H1 (cell line): ENCODE measurements around the gene STK40. TPM values are rescaled to one million over a fixed set of nuclear protein-coding genes. Genes with fewer than 3 reads are reported as not detected.

Source experiments
- CHD7 ChIP-seq: fragments of 300-600 bp; sonication (generic); IDR thresholded peaks from 2 replicates; pipeline ENCODE4 v1.7.1; 2012; ENCODE audit warnings: low read length, moderate library complexity, mild to moderate bottlenecking, inconsistent platforms; ENCODE audit not compliant: insufficient replicate concordance
- JUN ChIP-seq: IDR thresholded peaks from 2 replicates; pipeline ENCODE4 v1.6.1; 2011; ENCODE audit warnings: low read depth, mild to moderate bottlenecking, improper control_type of control experiment, low read length
- POLR2A ChIP-seq, 2 experiments: IDR thresholded peaks; 1 replicate in 1 of 2; 2 replicates in 1 of 2; pipeline ENCODE4 v1.6.1; 2011; ENCODE audit warnings: low read depth in 2 of 2, low read length in 2 of 2, mild to moderate bottlenecking in 2 of 2; ENCODE audit errors: control extremely low read depth in 1 of 2
- RFX5 ChIP-seq: IDR thresholded peaks from 2 replicates; pipeline ENCODE4 v1.6.1; 2011; ENCODE audit warnings: low read depth, low read length, improper control_type of control experiment, borderline replicate concordance
- SRF ChIP-seq: IDR thresholded peaks from 2 replicates; pipeline ENCODE4 v1.6.1; 2011; ENCODE audit warnings: mild to moderate bottlenecking, low read depth, low read length, moderate library complexity
- polyA plus RNA-seq, 7 experiments: library from polyadenylated mRNA; depleted of rRNA in 3 of 7; stranded (reverse) in 5 of 7; unstranded in 2 of 7; fragments of >200 nt in 5 of 7; fragments of 200-250 nt in 2 of 7; gene quantifications; 1 replicate in 5 of 7; 2 replicates in 1 of 7; 4 replicates in 1 of 7; pipeline versions ENCODE4 v1.2.1 to v1.2.3, GENCODE V29; 2011 to 2013; ENCODE audit warnings: missing spikeins in 2 of 7, mixed read lengths in 2 of 7
- total RNA-seq: library from RNA; stranded (reverse); fragmentation: NEBNext Ultra II Directional; extraction: Animal tissue kit (Norgen Biotek cat#: 25700); gene quantifications from 2 replicates; pipeline ENCODE4 v1.2.1, GENCODE V29; 2021
- TF ChIP-seq, protein P1 (sequence below): IDR thresholded peaks from 2 replicates; pipeline ENCODE4 v1.6.1; 2011; ENCODE audit warnings: low read length, improper control_type of control experiment

The STK40 gene
- total and polyA plus RNA-seq, 2 of the 8 experiments (the other 6 are each of a cell fraction or from before 2014, with no cell fraction given): 13.6 to 28.6 TPM

GRCh38 chr1:36386265-36387140, 779 bp upstream of the STK40 start (continued):
- TF ChIP-seq, protein P1, sequence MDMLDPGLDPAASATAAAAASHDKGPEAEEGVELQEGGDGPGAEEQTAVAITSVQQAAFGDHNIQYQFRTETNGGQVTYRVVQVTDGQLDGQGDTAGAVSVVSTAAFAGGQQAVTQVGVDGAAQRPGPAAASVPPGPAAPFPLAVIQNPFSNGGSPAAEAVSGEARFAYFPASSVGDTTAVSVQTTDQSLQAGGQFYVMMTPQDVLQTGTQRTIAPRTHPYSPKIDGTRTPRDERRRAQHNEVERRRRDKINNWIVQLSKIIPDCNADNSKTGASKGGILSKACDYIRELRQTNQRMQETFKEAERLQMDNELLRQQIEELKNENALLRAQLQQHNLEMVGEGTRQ: no peak
- no peak for TF ChIP-seq CHD7
- TF ChIP-seq JUN: peak; percentile 81; the same call in 1 of the 2 replicates
- TF ChIP-seq POLR2A (IDR thresholded peaks at IDR 0.05; ENCODE audit: control extremely low read depth in 1 of 2, low read depth in 2 of 2, low read length in 2 of 2): peak in 1 of 2 experiments; percentile 99; a peak in 2 of 3 replicates
- TF ChIP-seq SRF: no peak
- TF ChIP-seq RFX5: 0 out of 2 replicates have a peak, but pooled peaks have one; percentile 25
